HG02571 (cell line): ENCODE results near the gene SMG1.
"Not testable (repeated sequence)": the region's sequence is repeated elsewhere in the genome, so short reads cannot be mapped to it uniquely, and the experiment has no call there.

ENCODE experiments used
- ATAC-seq: cut with Tn5 transposase; IDR thresholded peaks from one replicate; pipeline ENCODE4 v1.9.1; 2021; ENCODE audit warnings: mild to moderate bottlenecking, moderate library complexity; ENCODE audit not compliant: unreplicated experiment

Gene SMG1

DNA sequence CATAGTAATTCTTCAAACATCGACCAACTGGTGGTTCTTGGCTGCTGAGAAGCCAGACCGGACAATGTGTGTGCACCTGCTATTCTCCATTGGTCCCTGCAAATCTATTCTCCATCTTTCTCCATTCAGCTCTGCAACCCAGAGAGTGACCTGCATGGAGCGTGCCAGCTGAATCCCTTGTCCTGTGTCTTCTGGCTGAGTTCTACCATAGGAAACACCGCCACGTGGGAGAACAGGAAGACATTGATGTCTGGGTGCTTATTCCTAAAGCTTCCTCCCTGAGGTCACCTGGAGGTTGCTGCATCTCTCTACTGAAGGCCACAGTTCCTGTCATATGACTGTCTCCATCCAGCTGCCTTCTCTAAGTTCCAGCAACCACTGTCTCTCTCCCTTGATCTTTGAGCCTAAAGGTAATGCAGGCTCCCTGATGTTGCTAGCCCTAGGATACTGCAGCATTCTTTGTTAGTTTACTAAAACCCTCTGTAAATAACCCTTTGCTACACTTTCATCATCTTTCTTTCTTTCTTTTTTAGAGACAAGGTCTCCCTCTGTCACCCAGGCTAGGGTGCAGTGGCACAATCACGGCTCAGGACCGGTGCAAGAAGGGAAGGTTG is 10.6 kb upstream of the SMG1 start:
- ATAC-seq = no peak

DNA sequence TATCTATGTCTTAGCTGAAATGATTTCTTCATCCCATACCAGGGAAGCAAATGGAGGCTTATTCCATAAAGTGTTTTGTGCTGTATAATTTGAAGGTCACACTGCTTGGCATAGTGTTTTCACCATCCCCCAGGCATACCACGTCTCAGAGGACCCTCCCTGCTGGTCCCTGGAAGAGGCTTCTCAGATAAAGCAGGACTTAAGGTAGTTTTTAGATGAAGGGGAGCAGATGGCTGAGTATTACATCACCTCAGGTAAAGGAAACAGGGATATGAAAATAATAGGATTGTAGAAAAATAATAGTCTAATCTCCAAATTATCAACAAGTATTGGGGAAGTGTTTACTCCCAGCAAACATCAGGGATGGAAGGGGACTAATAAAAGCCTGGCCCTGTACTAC is 7.3 kb upstream of the SMG1 start:
- no peak for ATAC-seq

- ATAC-seq = no peak
Measured at GRCh38 chr16:18932243-18932987, 6.2 kb upstream of the SMG1 start.

- ATAC-seq = no peak
Measured at GRCh38 chr16:18931756-18932155, 5.5 kb upstream of the SMG1 start.

DNA sequence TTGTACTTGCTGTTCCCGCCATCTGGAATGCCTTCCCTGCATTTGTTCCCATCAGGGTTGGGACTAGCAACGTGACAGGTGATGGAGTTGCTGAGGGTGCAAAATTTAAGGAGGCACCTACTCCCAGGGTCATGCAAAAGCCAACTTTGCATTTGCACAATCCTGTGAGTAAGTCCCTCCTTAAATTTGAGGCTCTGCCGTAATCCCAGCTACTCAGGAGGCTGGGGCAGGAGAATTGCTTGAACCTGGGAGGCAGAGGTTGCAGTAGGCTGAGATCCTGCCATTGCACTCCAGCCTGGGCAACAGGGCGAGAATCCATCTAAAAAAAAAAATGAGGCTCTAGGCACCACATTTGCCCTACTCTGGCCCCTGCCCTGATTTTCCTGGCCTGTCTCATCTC is 3.9 kb upstream of the SMG1 start:
- not testable (repeated sequence) for ATAC-seq

DNA sequence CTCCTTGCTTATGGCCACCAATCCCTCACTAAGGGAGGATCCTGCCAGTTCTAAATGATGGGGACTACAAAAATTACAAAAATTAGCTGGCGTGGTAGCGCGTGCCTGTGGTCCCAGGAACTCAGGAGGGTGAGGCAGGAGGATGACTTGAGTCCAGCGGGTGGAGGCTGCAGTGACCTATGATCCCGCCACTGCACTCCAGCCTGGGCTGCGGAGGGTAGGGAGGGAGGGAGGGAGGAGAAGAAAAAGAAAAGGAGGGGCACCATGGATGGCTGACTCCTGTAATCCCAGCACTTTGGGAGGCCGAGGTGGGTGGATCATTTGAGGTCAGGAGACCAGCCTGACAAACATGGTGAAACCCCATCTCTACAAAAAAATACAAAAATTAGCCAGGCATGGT is 1.9 kb upstream of the SMG1 start:
- not testable (repeated sequence) for ATAC-seq

- peak; percentile 46 for ATAC-seq
Measured at GRCh38 chr16:18925215-18925985, 808 bp downstream of the SMG1 start.

DNA sequence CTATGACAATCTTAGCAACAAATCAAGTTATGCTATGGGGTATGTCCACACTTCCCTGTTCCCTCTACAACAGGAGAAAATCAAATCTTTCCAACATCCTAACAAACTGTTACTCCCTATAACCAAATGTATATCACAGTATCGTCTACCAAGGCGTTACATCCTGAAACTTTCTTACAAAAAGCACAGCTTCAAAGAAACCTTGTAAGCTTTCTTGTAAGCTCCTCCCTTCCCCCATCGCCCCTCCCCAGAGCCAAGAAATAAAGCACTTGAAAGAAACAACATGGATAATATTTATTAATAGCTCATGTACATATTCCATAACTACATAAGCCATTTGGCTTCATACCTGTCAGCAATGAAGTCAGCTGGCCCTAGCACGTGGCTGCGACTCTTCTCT is 2.3 kb downstream of the SMG1 start:
- ATAC-seq = not testable (repeated sequence)

DNA sequence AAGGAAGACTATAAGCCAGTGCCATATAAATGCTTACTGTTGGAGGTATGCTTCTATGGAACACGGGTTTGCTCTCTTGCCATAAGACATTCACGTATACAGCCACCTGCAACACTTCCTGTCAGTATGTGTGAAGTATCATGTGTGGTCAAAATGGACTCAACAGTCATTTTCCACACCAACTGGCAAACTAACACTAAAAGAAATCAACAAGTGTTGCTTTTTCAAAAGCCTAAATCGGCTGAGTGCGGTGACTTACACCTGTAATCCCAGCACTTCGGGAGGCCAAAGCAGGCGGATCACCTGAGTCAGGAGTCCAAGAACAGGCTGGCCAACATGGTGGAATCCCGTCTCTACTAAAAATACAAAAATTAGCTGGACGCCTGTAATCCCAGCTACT is 3.1 kb downstream of the SMG1 start:
- ATAC-seq = not testable (repeated sequence)

DNA sequence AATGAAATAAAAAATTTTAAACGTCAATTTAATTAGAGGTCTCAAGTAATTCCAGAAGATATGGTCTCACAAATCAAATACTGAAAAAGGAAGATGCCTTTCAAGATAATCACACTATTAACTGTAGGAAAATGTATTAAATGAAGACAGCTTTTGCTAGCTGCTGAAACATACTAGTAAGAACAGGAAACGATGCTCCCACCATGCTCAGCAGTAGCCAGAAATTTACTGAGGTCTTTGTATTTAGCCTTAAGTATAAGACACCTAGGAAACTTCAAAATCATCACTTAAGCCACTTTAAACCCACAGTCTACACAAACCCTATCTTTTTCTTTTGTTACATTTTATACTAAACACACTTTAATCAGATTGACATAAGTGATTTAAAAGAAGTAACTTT is 16.6 kb downstream of the SMG1 start:
- not testable (repeated sequence) for ATAC-seq

- not testable (repeated sequence) for ATAC-seq
Measured at GRCh38 chr16:18908716-18909115, 17.5 kb downstream of the SMG1 start.

GRCh38 chr16:18902778-18903177 is 23.4 kb downstream of the SMG1 start:
- ATAC-seq = not testable (repeated sequence)

DNA sequence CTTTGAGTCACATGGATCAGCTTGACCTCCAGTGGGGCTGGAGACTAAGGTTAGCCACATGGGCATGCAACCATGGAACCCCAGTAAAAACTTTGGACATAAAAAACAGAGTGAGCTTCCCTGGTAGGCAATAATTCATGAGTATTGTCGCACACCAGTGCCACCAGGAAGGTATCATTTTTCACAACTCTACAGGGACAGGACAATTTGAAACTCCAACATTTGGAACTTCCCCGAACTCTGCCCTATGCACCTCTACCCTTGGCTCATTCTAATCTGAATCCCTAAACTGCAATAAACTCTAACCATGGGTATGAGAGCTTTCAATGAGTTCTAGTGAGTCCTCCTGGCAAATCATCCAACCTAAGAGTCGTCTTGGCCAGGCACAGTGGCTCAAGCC is 24.2 kb downstream of the SMG1 start:
- ATAC-seq = not testable (repeated sequence)

- ATAC-seq = not testable (repeated sequence)
Measured at GRCh38 chr16:18901194-18901593, 25.0 kb downstream of the SMG1 start.

- not testable (repeated sequence) for ATAC-seq
Measured at GRCh38 chr16:18884456-18884855, 41.8 kb downstream of the SMG1 start.

DNA sequence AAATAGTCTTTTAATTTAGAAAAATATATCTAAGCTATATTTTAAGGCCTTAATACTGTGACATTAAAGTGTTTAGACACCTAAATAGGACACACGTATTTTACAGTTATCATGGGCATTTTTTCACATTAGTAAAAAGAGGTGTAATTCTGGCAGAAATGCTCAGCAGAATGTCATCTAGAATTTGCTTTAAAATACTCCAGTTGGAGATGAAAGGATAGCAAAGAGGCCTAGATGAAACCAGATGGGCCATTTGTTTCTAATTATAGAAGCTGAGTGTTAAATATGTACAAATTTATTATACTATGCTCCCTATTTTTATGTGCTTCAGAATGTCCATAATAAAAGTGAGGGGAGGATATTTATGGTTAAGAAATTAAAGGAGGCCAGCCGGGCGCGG is 48.5 kb downstream of the SMG1 start:
- ATAC-seq = not testable (repeated sequence)

DNA sequence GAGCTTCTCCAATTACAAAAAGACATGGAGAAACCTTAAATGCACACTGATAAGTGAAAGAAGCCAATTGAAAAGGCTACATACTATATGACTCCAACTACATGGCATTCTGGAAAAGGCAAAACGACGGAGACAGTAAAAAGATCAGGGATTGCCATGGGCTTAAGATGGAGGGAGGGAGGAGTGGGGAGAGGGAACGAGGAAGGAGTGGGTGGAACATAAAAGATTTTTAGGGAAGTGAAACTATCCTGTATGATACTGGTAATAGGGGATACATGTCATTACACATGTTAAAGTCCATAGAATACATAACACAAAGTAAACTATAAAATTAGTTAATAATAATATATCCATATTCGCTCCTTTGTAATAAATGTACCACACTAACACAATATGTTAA is 48.9 kb downstream of the SMG1 start:
- ATAC-seq = not testable (repeated sequence)

- ATAC-seq = not testable (repeated sequence)
Measured at GRCh38 chr16:18876301-18876700, 49.9 kb downstream of the SMG1 start.

DNA sequence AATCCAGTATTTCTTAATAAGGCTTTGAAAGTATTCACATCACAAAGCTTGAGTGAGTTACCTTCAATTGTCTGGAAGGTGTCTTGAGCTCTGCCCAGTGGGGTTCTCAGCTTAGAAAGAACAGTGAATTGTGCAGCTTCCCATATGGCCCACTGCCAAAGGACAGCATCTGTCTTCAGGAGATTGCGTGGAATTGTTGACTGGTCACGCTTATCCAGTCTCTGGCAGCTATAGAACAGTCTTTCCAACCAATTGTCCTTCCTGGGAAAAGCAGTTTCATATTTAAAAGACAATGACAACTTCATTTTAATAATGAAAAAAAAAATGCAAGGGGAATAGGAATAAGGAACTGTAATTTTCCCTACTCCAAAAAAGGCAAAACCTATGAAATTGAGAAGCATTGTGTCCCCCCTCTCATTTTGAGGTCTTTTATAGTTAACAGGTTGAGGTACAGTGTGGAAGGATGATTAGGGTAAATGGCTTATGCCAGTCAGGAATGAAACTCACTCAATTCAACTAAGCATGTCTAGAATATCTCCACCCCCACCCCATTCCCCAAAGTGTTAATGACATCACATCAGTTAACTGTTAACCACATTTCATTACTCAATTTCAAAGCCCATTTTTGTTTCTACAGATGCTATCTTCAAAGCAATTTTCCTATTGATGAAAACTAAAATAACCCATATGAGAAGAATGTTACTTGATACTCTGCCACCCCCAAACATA is 57.0 kb downstream of the SMG1 start:
- ATAC-seq = not testable (repeated sequence)

GRCh38 chr16:18866277-18866823 is 59.9 kb downstream of the SMG1 start:
- ATAC-seq = not testable (repeated sequence)

- not testable (repeated sequence) for ATAC-seq
Measured at GRCh38 chr16:18862891-18863290, 63.3 kb downstream of the SMG1 start.
